ENCODE results near the gene MGLL.
"Not testable (repeated sequence)": the region's sequence is repeated elsewhere in the genome, so short reads cannot be mapped to it uniquely, and the experiment has no call there.

The MGLL gene

DNA sequence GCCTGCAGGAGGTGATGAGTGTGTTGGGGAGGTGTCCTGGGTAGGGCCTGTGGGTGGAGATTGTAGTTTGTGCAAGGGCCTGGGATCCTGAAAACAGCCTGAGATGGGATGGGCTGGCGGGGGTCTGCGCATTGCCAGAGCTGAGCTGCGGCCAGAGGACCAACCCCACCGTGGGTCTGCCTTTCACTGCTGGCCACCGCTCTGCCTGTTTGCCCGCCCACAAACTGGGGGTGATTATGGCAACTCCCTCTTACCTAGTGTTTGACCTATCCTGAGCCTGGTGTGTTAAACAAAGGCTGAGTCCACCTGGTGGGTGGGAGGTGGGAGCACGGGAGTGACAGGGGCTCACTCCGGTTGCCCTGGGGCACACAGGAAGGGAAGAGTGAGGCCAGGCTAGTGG lies 139.8 kb downstream of the MGLL start:
- DNase-seq = no peak

DNA sequence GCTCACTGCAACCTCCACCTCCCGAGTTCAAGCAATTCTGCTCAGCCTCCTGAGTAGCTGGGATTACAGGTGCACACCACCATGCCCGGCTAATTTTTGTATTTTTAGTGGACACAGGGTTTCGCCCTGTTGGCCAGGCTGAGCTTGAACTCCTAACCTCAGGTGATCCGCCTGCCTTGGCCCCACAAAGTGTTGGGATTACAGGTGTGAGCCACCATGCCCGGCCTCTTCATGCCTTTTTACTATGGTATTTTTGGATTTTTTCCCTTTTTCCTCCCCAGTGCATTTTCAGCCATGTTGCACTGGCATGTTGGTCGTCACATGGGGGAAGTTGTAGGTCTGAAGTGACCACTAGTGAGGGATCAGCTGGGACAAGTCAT lies 140.2 kb downstream of the MGLL start:
- not testable (repeated sequence) for DNase-seq

DNA sequence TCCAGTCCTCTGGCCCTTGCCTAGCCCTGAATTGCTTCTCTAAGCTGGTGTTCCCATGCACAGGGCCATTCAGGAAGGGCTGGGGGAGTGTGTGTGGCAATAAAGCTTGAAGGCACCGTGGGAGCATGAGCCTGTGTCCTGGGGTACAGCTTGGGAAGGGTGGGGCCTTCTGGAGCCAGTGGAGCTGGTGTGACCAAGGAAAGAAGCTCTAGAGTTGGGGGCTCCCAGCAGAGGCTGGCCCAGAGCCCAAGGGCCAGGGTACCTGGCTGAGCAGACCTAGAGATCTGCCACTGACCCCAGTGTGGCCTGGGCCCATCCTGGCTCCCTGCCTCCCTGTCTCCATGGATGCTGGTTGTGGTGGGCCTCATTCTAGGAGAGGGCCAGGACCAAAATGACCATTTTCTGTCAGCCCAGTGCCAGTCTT lies 141.5 kb downstream of the MGLL start:
- DNase-seq = no peak

DNA sequence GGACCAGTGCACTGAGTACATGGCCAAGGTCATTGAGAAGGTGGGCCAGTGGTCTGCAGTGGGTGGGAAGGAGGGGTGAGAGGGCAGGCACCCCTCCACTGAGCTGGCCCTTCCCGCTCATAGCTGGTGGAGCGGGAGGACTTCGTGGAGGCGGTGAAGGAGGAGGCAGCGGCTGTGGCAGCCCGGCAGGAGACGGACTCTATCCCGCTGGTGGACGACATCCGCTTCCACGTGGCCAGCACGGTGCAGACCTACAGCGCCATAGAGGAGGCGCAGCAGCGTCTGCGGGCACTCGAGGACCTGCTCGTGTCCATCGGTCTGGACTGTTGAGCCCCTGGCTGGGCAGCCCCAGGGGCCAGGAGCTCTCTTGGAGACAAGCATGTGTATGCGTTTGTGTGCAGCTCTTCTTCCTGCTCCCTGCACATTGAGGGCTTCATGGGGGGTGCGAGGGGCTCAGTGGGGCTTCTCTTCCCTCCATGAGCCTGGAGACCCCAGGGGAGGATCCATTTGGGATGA lies 142.1 kb downstream of the MGLL start:
- DNase-seq = no peak

DNA sequence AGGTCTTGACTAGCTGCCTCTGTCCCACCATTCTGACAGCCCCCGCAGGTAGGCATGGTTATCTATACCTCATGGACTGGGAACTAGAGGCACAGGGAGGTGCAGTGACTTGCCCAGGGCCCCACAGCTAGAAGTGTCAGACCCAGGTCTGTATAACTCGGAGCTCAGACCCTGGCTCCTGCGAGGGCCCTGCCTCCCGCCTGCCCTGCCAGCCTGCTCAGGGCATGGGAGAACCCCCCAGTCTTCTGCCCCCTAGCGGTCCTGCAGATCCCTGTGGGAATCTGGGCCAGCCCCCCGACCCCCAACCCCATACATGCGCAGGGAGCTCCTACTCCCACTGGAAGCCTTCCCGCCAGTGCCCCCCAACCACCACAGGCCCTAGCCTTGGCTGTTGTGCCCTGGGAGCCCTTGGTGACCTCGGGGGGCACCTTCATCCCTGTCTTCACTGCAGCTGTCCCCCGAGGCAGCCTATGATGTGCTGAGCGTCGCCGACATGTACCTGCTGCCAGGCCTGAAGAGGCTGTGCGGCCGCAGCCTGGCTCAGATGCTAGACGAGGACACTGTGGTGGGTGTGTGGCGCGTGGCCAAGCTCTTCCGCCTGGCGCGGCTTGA lies 142.7 kb downstream of the MGLL start:
- no peak for DNase-seq

DNA sequence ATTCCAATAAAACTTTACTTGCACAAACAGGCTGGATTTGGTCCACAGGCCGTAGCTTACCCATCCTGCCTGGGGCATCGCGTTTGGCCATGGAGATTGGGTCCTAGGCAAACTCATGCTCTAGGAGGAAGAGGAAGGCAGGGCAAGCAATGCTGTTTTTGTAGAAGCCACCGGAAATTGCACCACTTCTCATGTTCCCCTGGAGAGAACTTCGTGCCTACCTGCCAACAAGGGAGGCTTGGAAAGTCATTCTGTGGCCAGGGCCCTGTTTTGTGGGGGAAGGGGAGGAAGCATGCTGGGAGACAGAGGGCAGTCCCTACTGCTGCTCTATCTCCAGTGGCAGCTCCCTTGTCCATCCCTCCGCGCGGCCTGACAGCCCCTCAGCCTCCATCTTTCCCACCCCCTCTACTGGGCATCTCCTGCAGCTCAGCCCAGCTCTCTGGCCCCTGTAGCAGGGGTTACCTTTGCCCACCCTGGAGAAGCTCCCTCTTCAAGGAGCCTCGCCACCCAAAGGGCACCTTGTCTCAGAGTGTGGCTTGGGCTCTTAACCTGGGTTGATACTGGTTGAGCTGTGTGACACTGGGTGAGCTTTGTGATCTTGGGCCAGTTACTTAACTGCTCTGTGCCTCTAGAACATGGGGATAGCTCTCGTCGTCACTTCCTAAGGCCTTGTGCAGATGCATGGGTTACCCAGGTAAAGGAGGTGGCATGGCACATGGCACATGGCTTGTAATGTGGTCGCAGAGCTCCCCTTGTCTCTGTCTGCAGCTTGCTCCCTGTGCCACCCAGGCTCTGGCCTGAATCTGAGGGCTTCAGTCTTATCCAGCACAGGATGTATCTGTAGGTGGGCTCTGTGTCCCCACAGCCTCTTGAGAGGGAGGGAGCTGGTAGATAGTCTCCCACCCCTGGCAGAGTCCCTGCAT lies 143.4 kb downstream of the MGLL start:
- no peak for DNase-seq

DNA sequence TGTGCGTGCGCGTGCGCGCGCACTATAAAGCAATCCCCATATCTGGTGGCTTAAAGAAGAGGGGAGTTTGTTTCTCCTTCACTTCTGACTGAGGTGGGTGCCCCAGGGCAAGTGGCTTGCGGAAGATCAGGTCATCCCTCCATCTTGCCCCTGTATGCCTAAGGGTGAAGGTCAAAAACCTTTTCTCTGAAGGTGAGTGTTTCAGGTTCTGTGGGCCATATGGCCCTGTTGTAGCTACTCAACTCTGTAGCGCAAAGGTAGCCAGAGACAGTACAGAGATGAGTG lies 144.1 kb downstream of the MGLL start:
- DNase-seq = no peak

DNA sequence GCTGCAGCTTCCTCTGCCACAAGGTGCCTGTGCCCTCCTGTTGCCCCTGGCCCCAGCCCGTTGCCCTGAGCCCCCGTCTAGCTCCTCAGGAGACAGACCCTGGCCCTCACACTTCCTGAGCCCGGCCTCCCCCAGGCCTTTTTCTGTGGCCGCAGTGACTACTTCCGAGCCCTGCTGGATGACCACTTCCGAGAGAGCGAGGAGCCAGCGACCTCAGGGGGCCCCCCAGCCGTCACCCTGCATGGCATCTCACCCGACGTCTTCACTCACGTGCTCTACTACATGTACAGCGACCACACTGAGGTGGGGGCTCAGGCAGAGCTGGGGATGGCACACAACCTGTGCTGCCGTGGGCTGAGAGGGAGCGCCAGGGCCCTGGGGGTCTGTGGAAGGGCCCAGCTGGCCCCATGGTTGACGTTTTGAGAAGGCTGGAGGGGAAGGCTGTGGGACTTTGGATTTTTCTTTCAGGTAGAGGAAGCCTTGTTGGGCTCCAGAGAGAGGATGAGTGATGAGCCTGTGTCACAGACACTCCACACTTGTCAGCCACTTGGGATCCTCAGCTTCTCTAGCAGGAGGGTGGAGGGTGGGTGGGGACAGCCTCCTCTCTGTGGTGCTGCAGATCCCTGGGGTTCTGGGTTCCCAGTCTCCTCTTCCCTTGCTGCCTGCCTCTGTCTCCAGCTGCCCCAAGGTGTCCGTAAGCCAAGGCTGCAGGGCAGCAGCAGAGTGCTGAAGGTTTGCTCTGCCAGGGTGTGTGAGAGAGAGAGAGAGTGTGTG lies 144.6 kb downstream of the MGLL start:
- DNase-seq = no peak

DNA sequence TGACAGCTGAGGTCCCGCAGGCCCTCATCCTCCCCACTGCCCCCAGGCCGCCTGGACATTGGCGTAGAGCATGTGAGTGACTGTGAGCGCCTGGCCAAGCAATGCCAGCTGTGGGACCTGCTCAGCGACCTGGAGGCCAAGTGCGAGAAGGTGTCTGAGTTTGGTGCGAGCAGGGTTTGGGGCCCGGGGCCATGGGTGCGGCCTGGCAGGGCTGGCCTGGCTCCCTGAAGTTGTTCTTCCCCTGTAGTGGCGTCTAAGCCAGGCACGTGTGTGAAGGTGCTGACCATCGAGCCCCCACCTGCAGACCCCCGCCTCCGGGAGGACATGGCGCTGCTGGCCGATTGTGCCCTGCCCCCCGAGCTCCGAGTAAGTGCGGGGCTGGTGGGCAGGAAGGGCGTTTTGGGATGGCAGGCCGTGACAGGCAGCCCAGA lies 145.4 kb downstream of the MGLL start:
- no peak for DNase-seq

DNA sequence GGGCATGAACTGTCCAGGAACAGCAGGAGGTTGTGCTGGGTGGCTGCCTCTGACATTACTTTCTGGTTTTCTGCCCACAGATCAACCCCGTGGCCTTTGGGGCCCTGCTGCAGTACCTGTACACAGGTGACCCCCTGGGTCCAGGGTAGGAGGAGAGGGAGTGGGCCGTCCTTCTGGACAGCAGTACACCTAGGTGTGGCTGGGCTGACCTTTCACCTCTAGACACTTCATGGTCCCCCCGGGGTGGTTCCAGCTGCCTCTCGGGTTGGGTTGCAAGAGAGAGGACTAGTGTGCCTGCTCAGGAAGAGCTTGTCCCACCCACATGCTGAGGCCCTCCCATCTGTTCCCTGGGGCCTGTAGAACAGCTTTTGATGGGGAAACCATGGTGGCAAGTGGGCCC lies 145.9 kb downstream of the MGLL start:
- DNase-seq = no peak

DNA sequence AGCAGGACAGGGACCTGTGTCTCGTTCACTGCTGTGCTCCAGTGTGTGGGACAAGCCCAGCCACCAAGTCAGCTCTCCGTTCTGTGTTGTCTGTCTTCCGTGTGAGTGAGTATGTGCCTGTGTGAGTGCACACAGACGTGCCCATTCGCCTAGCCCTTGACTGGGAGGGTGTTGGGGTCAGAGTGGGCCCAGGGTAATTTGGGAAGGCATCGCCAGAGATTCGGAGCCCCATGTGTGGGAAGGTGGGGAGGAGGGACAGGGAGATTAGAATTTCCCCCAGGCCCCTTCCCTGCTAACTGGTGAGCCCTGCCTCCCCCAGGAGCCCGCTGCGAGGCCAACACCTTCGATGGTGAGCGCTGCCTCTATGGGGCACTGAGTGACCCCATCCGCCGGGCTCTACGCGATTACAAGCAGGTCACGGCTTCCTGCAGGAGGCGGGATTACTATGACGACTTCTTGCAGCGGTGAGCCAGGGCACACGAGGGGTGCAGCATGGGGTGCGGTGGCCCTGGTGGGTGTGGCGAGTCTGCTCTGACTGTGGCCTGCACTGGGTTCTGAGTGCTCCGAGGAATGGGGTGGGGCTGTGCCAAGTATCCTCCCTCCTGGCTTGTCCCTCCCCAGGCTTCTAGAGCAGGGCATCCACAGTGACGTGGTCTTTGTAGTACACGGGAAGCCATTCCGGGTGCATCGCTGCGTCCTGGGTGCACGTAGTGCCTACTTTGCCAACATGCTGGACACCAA lies 146.5 kb downstream of the MGLL start:
- DNase-seq = no peak

DNA sequence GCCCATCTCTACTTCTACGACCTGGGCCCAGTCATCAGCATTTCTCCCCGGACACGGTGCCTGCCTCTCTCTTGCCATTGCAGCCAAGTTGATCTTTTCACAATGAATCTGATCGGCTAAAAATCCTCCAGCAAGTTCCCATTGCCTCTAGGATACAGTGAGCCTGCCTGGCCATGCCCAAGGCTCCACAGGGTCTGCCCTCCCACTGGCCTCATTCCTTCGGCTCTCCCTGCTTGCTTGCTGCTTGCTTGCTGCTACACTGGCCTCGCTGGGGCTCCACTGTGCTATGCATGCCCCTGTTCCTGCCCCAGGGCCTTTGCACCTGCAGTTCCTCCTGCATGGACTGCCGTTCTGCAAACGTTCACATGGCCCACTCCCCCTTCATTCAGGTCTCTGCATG lies 147.5 kb downstream of the MGLL start:
- no peak for DNase-seq

DNA sequence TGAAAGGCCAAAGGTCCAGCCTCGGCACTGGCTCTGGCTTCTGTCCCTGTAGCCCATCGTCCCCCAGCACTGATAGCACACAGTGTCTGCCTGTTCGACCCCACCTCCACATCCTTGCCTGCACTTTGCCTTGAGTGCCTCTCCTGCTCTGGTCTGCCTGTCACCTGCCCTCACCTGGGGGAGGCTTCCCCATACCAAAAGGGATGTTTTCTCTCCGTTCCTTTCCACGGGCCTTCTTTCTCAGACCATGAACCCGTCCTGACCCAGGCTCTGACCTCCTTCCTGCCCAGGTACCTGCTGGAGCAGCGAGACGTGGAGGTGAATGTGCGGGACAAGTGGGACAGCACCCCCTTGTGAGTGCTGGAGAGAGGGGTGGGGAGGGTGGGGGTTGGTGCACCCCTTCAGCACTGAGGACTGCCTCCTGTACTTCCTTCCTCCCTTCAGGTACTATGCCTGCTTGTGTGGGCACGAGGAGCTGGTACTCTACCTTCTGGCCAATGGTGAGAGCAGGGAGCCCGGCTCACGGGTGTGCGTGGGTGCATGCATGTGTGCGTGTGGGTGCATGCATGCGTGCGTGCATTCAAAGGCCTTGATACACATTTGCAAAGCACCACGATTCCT lies 148.1 kb downstream of the MGLL start:
- DNase-seq = no peak

DNA sequence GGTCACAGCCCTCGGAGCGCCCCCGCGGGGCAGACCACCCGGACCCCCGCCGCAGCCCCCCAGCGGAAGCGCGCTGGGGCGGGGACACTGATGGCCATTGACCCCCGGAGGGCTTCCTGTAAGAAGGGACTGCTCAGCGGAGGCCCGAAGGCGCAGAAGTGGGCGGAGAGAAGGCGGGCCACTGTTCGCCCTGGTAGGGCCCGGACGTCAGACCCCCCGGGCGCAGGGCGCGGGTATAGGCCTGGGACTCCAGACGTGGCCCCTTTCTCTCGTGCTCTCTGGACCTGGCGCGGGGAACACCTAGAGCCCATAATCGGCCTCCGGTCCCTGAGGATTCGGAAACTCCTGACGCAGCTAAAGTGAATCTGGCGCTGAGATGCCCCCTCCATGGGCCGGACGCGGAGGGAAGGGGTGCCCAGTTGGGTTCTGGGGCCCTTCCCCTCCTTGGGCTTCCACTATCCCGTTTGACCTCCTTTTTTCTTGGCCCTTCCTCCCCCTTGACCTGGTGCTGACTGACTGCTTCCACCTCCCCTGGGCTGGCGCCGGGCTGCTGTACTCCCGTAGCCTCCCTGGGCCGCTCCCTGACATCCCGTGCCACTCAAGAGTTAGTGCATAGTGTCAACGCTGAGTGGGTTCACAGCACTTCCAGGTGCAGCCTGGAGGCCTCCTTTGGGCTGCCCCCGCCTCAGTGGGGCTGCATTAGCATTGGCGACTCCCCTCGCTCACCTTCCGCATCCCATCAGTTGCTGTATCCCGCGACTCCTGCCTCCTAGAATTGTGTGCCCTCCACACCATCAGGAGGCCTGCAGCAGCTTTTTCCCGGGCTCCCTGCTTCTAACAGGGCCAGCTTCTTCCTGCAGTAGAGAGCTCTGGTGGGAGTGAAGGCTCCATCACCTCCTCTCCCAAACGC lies 148.9 kb downstream of the MGLL start:
- peak; percentile 63 for DNase-seq

DNA sequence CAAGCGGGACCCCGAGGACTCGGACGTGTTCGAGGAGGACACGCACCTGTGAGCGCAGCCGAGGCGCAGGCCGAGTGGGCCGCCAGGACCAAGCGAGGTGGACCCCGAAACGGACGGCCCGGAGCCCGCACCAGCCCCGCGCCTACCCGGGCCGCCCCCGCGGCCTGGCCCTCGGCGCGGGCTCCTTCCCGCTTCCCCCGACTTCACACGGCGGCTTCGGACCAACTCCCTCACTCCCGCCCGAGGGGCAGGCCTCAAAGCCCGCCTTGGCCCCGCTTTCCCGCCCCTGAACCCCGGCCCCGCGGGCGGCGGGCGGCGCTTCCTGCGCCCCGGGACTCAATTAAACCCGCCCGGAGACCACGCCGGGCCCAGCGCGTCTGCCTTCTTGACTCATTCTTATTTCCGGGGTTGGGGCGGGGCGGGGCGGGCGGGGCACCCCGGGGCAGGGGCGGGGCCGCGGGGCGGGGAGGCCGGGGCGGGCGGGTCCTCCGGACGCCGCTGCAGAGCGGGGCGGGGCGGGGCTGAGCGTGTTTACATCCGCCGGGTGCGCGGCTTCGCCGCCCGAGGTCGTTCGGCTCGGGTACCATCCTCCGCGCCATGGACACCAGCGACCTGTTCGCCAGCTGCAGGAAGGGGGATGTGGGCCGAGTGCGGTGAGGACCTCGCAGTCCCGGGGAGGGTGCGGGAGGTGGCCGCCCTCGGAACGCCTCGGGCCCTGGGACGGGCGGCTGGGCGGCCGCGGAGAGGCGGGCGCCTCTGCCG lies 149.7 kb downstream of the MGLL start, which contains the start of gene ABTB1:
Gene ABTB1 (plus strand): TSS at position 524 of the 762 bp plus-strand sequence. CDS start 74 bp downstream, at position 598.
- DNase-seq = peak; percentile 86

DNA sequence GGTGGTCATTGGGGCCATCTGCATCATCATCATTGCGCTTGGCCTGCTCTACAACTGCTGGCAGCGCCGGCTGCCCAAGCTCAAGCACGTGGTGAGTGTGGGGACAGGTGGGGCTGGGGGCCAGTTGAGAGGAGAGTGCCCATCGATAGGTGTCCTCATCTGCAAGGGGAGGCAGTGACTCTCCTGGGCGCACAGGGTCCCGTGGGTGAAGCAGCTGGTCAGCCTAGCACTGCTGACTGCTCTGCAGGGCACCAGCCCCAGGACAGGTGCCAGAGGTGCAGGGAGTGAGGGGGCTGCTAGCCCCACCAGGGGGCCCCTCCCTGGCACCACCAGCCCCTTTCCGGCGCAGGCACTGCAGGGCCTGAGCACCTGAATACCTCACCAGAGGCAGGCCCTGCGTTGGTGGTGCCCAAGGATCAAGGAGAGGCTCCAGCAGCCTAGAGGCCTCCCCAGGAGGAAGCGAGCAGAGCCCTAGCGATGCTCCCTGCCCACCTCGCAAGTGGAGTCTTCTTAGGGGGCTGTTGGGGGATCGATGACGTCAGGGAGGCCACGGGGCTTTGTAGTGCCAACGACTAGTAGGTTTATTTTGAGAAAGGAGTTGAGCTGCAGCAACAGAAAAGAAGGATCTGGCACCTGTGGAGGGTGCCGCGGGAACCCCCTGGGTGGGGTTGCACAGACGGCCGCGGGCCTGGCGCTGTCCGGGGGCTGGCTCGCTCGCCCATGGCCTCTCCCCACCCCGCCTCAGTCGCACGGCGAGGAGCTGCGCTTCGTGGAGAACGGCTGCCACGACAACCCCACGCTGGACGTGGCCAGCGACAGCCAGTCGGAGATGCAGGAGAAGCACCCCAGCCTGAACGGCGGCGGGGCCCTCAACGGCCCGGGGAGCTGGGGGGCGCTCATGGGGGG lies 150.5 kb downstream of the MGLL start:
- DNase-seq = no peak

DNA sequence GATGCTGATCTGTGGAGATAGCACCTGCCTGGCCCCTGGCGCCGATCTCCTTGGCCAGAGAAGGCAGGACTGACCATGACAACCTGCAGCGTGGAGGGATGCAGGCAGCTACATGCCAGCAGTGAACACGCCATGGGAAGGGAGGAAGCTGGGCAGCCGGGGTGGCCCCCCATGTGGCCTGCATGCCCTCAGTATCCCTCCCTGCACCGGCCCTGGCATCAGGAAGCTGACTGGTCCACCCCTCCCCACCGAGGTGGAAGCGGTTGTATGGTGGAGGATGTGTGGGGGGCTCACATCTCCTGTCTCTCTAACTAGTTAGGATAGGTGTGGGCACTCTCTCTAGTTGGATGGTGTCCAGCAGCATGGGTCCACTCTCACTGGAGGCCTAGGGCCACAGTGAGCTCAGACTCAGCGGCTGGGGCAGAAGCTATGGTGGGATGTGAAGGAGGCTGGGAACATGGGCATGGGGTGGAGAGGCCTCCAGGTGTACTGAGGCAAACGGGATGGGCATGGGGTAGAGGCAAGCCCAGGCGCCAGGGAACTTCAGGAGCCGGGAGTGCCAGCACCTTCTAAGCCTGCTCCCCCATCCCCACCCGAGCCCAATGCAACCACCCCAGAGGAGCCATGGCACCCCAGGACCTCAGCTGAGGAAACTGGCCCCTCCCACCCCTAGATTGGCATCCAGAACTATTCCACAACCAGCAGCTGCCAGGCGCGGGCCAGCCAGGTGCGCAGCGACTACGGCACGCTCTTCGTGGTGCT lies 151.4 kb downstream of the MGLL start:
- DNase-seq = no peak

DNA sequence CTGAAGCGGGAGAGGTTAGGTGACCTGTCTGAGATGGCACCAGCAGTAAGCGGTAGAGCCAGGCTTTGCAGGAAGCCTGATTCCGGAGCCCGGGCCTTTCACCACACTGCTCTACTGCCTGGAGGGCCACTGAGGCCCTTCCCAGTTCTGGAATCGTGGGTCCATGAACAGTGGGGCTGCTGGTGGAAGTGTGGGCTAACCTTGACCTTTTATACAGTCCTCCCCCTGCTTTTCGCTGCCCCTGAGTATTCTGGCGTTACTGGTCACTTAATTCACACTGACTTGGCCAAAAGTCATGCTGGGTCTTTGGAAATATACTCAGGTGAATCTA lies 152.1 kb downstream of the MGLL start:
- no peak for DNase-seq
